Measurements from ENCODE around the gene SYMPK.

DNA sequence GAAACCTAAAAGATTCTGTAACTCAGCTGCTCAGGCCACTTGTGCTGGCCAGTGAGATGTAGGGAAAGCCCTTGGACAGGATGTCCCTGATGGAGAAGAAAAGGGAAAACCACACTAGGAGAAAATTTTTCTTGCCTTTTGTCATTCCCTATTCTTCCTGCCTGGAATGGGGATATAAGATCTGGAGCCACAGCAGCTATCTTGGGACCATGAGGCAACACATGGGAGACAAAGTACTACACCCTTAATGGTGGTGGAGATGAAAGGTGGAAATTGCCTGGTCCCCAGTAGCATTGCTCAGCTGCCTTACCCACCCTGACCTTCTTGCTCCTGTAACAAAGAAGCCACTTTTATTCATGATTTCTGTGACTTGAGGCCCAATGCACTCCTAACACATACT, 57.2 kb downstream of the SYMPK start:
- TF ChIP-seq CTCF (IDR thresholded peaks at IDR 0.05; ENCODE audit: borderline replicate concordance, extremely low read depth, low read length, poor library complexity, severe bottlenecking) = no peak
- no peak for TF ChIP-seq EZH2 (IDR thresholded peaks at IDR 0.05; ENCODE audit: borderline replicate concordance, low read depth, low read length, severe bottlenecking)
